ENCODE measurements around the gene BMP7.

DNA sequence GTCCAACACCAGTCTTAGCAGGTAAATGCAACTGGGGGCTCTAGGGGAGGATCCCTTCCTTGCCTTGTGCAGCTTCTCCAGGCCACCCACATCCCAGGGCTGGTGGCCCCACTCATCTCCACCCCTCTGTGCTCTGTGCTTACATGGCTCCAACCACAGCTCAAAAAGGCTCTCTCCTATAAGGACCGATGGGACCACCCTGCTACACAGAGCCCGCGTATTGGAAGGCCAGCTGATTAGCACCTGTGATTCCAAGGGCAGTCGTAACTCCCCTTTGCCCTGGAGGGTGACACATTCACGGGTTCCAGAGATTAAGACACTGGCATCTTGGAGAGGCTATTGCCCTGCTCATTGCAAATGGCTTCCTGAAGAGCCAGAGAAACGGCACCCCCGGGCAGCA lies 84.8 kb downstream of the BMP7 start:
- TF ChIP-seq, protein P1, sequence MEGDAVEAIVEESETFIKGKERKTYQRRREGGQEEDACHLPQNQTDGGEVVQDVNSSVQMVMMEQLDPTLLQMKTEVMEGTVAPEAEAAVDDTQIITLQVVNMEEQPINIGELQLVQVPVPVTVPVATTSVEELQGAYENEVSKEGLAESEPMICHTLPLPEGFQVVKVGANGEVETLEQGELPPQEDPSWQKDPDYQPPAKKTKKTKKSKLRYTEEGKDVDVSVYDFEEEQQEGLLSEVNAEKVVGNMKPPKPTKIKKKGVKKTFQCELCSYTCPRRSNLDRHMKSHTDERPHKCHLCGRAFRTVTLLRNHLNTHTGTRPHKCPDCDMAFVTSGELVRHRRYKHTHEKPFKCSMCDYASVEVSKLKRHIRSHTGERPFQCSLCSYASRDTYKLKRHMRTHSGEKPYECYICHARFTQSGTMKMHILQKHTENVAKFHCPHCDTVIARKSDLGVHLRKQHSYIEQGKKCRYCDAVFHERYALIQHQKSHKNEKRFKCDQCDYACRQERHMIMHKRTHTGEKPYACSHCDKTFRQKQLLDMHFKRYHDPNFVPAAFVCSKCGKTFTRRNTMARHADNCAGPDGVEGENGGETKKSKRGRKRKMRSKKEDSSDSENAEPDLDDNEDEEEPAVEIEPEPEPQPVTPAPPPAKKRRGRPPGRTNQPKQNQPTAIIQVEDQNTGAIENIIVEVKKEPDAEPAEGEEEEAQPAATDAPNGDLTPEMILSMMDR (IDR thresholded peaks at IDR 0.05): no peak
- TF ChIP-seq POLR2A (IDR thresholded peaks at IDR 0.05): no peak

Data from adrenal gland (tissue), 5 donors.